Endothelial cell of umbilical vein (primary cell): ENCODE data around the gene SEMA3E. TPM values are rescaled to one million over a fixed set of nuclear protein-coding genes. Genes with fewer than 3 reads are reported as not detected.

Source experiments
- BruUV-seq: library from RNA; stranded (reverse); fragments of 400-500 nt; replicated peaks from 2 replicates; lab custom pipeline; 2021; lab: Mats Ljungman, UMichigan
- CTCF ChIA-PET: fragments of 300-600, 350-600 bp; sonication (Branson Sonifier 250); formaldehyde crosslinking; loops from one replicate; lab custom pipeline; 2021; ENCODE audit warnings: antibody characterized with exemption, inconsistent platforms; lab: Charles Lee
- POLR2A ChIA-PET: fragments of 300-600, 350-600 bp; sonication (Branson Sonifier 250); formaldehyde crosslinking; loops from one replicate; lab custom pipeline; 2021; ENCODE audit warnings: antibody characterized with exemption, inconsistent platforms; lab: Charles Lee
- DNase-seq: peaks from one replicate; pipeline ENCODE4 v3.0.0-alpha.2; 2011; ENCODE audit warnings: low read depth, low spot score
- FAIRE-seq: peaks from 2 replicates; lab custom pipeline; 2011; peaks lifted over from hg19 to GRCh38; lab: Jason Lieb, UNC
- H2AFZ ChIP-seq: 2 replicates; pipeline ENCODE4 v1.6.0; 2012; ENCODE audit warnings: low read depth, low read length, control low read depth, inconsistent platforms
- H3K27ac ChIP-seq: 2 replicates; pipeline ENCODE4 v1.5.1; 2011; ENCODE audit warnings: low read depth, mild to moderate bottlenecking, control low read depth, low read length, moderate library complexity; ENCODE audit not compliant: insufficient read depth
- H3K27me3 ChIP-seq, 2 experiments: 2 replicates each; pipeline versions ENCODE4 v1.6.0 to v1.6.1; 2011; ENCODE audit warnings: low read length in 2 of 2, mixed read lengths in 1 of 2; ENCODE audit not compliant: control insufficient read depth in 2 of 2, insufficient read depth in 2 of 2
- H3K36me3 ChIP-seq, 2 experiments: 2 replicates in 1 of 2; 3 replicates in 1 of 2; pipeline ENCODE4 v1.5.1; 2011; ENCODE audit warnings: low read length in 2 of 2, mild to moderate bottlenecking in 1 of 2, moderate library complexity in 1 of 2; ENCODE audit not compliant: control insufficient read depth in 2 of 2, insufficient read depth in 2 of 2; ENCODE audit errors: extremely low read depth in 1 of 2
- H3K4me1 ChIP-seq: 3 replicates; pipeline ENCODE4 v1.5.1; 2011; ENCODE audit warnings: mild to moderate bottlenecking, low read length; ENCODE audit not compliant: control insufficient read depth, insufficient read depth; ENCODE audit errors: extremely low read depth
- H3K4me2 ChIP-seq: 2 replicates; pipeline ENCODE4 v1.6.1; 2011; ENCODE audit warnings: low read length, control low read depth, mixed read lengths; ENCODE audit not compliant: insufficient read depth
- H3K4me3 ChIP-seq, 3 experiments: fragments of 200-600 bp in 1 of 3; sonication (generic), shearing (Covaris generic) in 1 of 3; replicated peaks in 1 of 3; 2 replicates each; pipeline ENCODE4 v1.5.1; 2011 to 2016; ENCODE audit warnings: control low read depth in 3 of 3, low read length in 3 of 3, mild to moderate bottlenecking in 2 of 3, inconsistent platforms in 1 of 3, low read depth in 1 of 3, moderate library complexity in 1 of 3; ENCODE audit not compliant: insufficient read depth in 1 of 3
- H3K79me2 ChIP-seq: 2 replicates; pipeline ENCODE4 v1.6.0; 2012; ENCODE audit warnings: low read length, inconsistent platforms; ENCODE audit not compliant: control insufficient read depth, insufficient read depth
- H3K9ac ChIP-seq: replicated peaks from 2 replicates; pipeline ENCODE3; 2011; ENCODE audit warnings: low read length, control low read depth; ENCODE audit not compliant: insufficient read depth; ENCODE audit errors: extremely low read depth
- H3K9me1 ChIP-seq: replicated peaks from 3 replicates; pipeline ENCODE4 v1.6.0; 2011; ENCODE audit warnings: mild to moderate bottlenecking, low read length; ENCODE audit not compliant: control insufficient read depth, insufficient read depth; ENCODE audit errors: extremely low read depth
- H3K9me3 ChIP-seq: replicated peaks from 2 replicates; pipeline ENCODE4 v1.5.1; 2012; ENCODE audit warnings: low read length, inconsistent platforms; ENCODE audit not compliant: control insufficient read depth, insufficient read depth
- H4K20me1 ChIP-seq: replicated peaks from 2 replicates; pipeline ENCODE3; 2011; ENCODE audit warnings: mild to moderate bottlenecking, low read length; ENCODE audit not compliant: control insufficient read depth, insufficient read depth; ENCODE audit errors: extremely low read depth
- EZH2 ChIP-seq: IDR thresholded peaks from 2 replicates; pipeline ENCODE4 v1.6.1; 2012; ENCODE audit warnings: borderline replicate concordance, low read depth, mild to moderate bottlenecking, moderate library complexity, low read length, inconsistent platforms; ENCODE audit not compliant: severe bottlenecking
- FOS ChIP-seq: IDR thresholded peaks from 2 replicates; pipeline ENCODE4 v1.6.1; 2011; ENCODE audit warnings: mild to moderate bottlenecking, low read length, moderate library complexity, borderline replicate concordance; ENCODE audit not compliant: insufficient read depth
- GATA2 ChIP-seq: IDR thresholded peaks from 2 replicates; pipeline ENCODE4 v1.7.0; 2011; ENCODE audit warnings: low read depth, mild to moderate bottlenecking, moderate library complexity, mixed read lengths, low read length; ENCODE audit not compliant: insufficient read length, insufficient read depth
- JUN ChIP-seq: IDR thresholded peaks from 2 replicates; pipeline ENCODE4 v1.6.1; 2011; ENCODE audit warnings: borderline replicate concordance, low read depth; ENCODE audit not compliant: insufficient read length, insufficient read depth
- MAX ChIP-seq: IDR thresholded peaks from 2 replicates; pipeline ENCODE4 v1.6.1; 2011; ENCODE audit not compliant: insufficient read depth, insufficient read length
- MYC ChIP-seq: IDR thresholded peaks from one replicate; pipeline ENCODE4 v1.6.1; 2011; ENCODE audit warnings: mild to moderate bottlenecking, low read depth, low read length
- POLR2A ChIP-seq: IDR thresholded peaks from 2 replicates; pipeline ENCODE4 v1.6.1; 2012; ENCODE audit warnings: low read depth, mild to moderate bottlenecking, control low read depth, low read length
- POLR2AphosphoS5 ChIP-seq: IDR thresholded peaks from 2 replicates; pipeline ENCODE4 v1.6.1; 2012; ENCODE audit warnings: low read depth, mild to moderate bottlenecking, control low read depth, low read length, moderate library complexity; ENCODE audit not compliant: insufficient read depth
- dilution Hi-C: fragments of 300-500 bp; cut with MboI; formaldehyde crosslinking; loops from one replicate; pipeline ENCODE4 v1.15.0; 2019; ENCODE audit warnings: low sequenced_read_pairs; ENCODE audit not compliant: extremely low pct_ligation_motif_present
- intact Hi-C: fragments of 100-400 bp; cut with micrococcal nuclease; formaldehyde crosslinking; loops from one replicate; pipeline ENCODE4 v1.10.0; 2022
- polyA plus RNA-seq, 4 experiments: library from polyadenylated mRNA; depleted of rRNA in 3 of 4; stranded (reverse) in 3 of 4; unstranded in 1 of 4; fragments of >200 nt; gene quantifications; 2 replicates each; pipeline versions ENCODE4 v1.2.1 to v1.2.3, GENCODE V29; 2011 to 2012; ENCODE audit warnings: missing spikeins in 1 of 4
- total RNA-seq: library from RNA; stranded (reverse); gene quantifications from 2 replicates; pipeline ENCODE4 v1.2.3, GENCODE V29; 2021
- TF ChIP-seq, protein P1 (sequence below), 2 donors: IDR thresholded peaks; 1 replicate in 1 of 2; 2 replicates in 1 of 2; pipeline ENCODE4 v1.5.1; 2011; ENCODE audit warnings: low read length in 2 of 2, mild to moderate bottlenecking in 2 of 2, moderate library complexity in 2 of 2, control low read depth in 1 of 2, inconsistent platforms in 1 of 2, low read depth in 1 of 2; ENCODE audit not compliant: insufficient read depth in 1 of 2; ENCODE audit errors: extremely low read depth in 1 of 2

The SEMA3E gene
- total and polyA plus RNA-seq, 2 donors (not counting 3 experiments of a cell fraction or from before 2014, with no cell fraction given), result not detected

- POLR2A ChIA-PET, result no interaction called here
- no peaks in the 10 kb centered on the region for H3K4me1 ChIP-seq
- no peaks in the 10 kb centered on the region for H3K79me2 ChIP-seq
Measured at GRCh38 chr7:83429493-83429892, 219.4 kb downstream of the SEMA3E start.

More at GRCh38 chr7:83429493-83429892, 219.4 kb downstream of the SEMA3E start:
- no peak for FAIRE-seq
- intact Hi-C loops, result no loop called here
- Histone ChIP-seq H3K36me3 (no peaks in the 10 kb centered on the region), H3K4me3 (no peak overlapping the region), H3K27me3 (peaks cover 0 to 2% of the 10 kb centered on the region in 2 experiments), H3K9ac (no peak overlapping the region), H3K27ac (no peak overlapping the region), H3K9me1 (no peaks in the 10 kb centered on the region), H2AFZ (no peak overlapping the region), H3K9me3 (no peaks in the 10 kb centered on the region), H3K4me2 (no peak overlapping the region), H4K20me1 (no peaks in the 10 kb centered on the region)
- CTCF ChIA-PET, result interaction anchor here (0.7 to 1.9 kb wide), 4 partner anchors 17 to 223 kb away, joined by 3 to 5 read pairs (median 4); no protein-coding TSS in a partner anchor
- dilution Hi-C loops, result no loop called here
- DNase-seq, result no peak
- no TSS peak for BruUV-seq
- TF ChIP-seq FOS (no peak), POLR2A (no peak), JUN (no peak), MYC (no peak), EZH2 (no peak), POLR2AphosphoS5 (no peak), MAX (no peak), GATA2 (no peak)
- TF ChIP-seq, protein P1, sequence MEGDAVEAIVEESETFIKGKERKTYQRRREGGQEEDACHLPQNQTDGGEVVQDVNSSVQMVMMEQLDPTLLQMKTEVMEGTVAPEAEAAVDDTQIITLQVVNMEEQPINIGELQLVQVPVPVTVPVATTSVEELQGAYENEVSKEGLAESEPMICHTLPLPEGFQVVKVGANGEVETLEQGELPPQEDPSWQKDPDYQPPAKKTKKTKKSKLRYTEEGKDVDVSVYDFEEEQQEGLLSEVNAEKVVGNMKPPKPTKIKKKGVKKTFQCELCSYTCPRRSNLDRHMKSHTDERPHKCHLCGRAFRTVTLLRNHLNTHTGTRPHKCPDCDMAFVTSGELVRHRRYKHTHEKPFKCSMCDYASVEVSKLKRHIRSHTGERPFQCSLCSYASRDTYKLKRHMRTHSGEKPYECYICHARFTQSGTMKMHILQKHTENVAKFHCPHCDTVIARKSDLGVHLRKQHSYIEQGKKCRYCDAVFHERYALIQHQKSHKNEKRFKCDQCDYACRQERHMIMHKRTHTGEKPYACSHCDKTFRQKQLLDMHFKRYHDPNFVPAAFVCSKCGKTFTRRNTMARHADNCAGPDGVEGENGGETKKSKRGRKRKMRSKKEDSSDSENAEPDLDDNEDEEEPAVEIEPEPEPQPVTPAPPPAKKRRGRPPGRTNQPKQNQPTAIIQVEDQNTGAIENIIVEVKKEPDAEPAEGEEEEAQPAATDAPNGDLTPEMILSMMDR (IDR thresholded peaks at IDR 0.05; ENCODE audit: extremely low read depth in 1 of 2, insufficient read depth in 1 of 2, low read depth in 1 of 2, low read length in 2 of 2), result no peak
